Testis (tissue), 2 donors: ENCODE measurements around the gene PSG7.

ENCODE experiments used
- CTCF ChIP-seq, 3 experiments: fragments of 450-650 bp in 2 of 3; fragments of 200-600 bp in 1 of 3; sonication (generic) in 1 of 3; IDR thresholded peaks; one replicate each; pipeline ENCODE4 v1.5.1; 2016 to 2019; ENCODE audit warnings: antibody characterized with exemption in 3 of 3, mild to moderate bottlenecking in 2 of 3, moderate library complexity in 1 of 3
- POLR2A ChIP-seq: fragments of 450-650 bp; IDR thresholded peaks from one replicate; pipeline ENCODE4 v1.6.1; 2017; ENCODE audit warnings: antibody characterized with exemption, mild to moderate bottlenecking, moderate library complexity

DNA sequence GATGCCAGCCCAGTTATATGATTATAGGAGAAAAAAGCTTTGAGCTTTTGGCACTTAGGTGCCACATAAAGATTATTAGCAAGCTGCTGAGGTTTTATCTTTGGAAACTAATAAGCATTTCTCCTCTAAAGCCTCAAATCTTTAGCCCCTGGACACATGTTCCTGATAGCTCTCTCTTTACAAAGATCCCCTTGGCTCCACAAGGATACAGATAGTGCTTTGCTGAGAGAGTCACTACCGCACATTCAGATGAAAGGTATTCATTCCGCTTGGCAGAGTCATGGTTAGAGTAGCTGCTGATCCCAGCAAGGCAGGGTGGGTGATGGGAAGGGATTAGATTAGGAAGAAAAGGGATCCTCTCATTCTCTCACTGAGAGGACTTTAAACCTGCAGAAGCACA, 28.2 kb upstream of the PSG7 start:
- TF ChIP-seq CTCF (IDR thresholded peaks at IDR 0.05) (no peak), POLR2A (no peak)
